ENCODE data around the gene IREB2. TPM values are rescaled to one million over a fixed set of nuclear protein-coding genes. Genes with fewer than 3 reads are reported as not detected.
A peak's percentile ranks its signal among the peaks of the same experiment; 100 is the strongest.

The IREB2 gene
- total RNA-seq, 1 experiment from 2014 or later, result 84.5 TPM

DNA sequence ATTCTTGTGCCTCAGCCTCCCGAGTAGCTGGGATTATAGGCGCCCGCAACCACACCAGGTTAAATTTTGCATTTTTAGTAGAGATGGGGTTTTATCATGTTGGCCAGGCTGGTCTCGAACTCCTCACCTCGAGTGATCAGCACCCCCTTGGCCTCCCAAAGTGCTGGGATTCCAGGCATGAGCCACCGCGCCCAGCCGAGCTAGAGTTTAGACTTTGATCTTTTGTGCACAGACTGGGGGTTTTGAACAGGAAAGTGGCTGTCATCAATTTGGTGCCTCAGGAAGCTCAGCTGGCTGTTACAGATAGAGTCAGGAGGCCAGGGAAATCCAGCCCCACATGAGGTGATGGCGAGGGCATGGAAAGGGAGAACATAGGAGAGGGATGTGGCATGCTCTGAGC lies 19.3 kb upstream of the IREB2 start:
- DNase-seq, result no peak
- H3K36me3 Mint-ChIP-seq (ENCODE audit: insufficient read depth, unreplicated experiment), result no peaks in the 10 kb centered on the region
- no peak overlapping the region for H3K27ac Mint-ChIP-seq (ENCODE audit: unreplicated experiment)
- H3K4me3 Mint-ChIP-seq (ENCODE audit: low read depth, unreplicated experiment), result no peak overlapping the region
- H3K4me1 Mint-ChIP-seq (ENCODE audit: low read depth, unreplicated experiment), result peaks cover 10% of the 10 kb centered on the region
- intact Hi-C loops (cut with micrococcal nuclease; ENCODE audit: unreplicated experiment), result no loop called here
- CTCF ChIA-PET, result interaction anchor here (1.3 to 2.2 kb wide), 3 partner anchors 25 to 114 kb away, joined by 3 to 10 read pairs (median 10); no protein-coding TSS in a partner anchor
- H3K9me3 Mint-ChIP-seq (ENCODE audit: low read depth, unreplicated experiment), result no peaks in the 10 kb centered on the region
- H3K27me3 Mint-ChIP-seq (ENCODE audit: unreplicated experiment), result peaks cover 18% of the 10 kb centered on the region
- no peak for TF ChIP-seq CTCF (IDR thresholded peaks at IDR 0.05; ENCODE audit: unreplicated experiment)
- no TSS peak for BruUV-seq (replicated peaks)

DNA sequence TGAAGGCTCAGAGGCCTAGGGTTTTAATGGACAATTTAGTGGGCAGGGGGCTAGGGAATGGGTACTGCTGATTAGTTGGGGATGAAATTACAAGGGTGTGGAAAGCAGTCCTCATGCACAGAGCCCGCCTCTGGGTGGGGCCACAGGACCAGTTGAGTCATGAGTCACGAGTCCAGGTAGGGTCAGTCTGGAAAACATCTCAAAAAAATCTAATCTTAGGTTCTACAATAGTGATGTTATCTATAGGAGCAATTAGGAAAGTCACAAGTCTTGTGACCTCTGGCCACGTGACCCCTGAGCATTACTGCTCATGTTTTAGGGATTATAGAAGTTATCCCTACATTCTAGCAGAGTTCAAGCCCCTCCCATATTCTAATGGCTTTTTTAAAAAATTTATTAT lies 18.6 kb upstream of the IREB2 start:
- H3K36me3 Mint-ChIP-seq (ENCODE audit: insufficient read depth, unreplicated experiment), result no peaks in the 10 kb centered on the region
- H3K4me3 Mint-ChIP-seq (ENCODE audit: low read depth, unreplicated experiment), result no peak overlapping the region
- TF ChIP-seq CTCF (IDR thresholded peaks at IDR 0.05; ENCODE audit: unreplicated experiment), result no peak
- no peak overlapping the region for H3K27ac Mint-ChIP-seq (ENCODE audit: unreplicated experiment)
- H3K27me3 Mint-ChIP-seq (ENCODE audit: unreplicated experiment), result peaks cover 25% of the 10 kb centered on the region
- no TSS peak for BruUV-seq (replicated peaks)
- CTCF ChIA-PET, result interaction anchor here (1.3 to 1.6 kb wide), 2 partner anchors 25 to 115 kb away, joined by 3 to 10 read pairs; no protein-coding TSS in a partner anchor
- peaks cover 10% of the 10 kb centered on the region for H3K4me1 Mint-ChIP-seq (ENCODE audit: low read depth, unreplicated experiment)
- DNase-seq, result peak; percentile 25
- no peaks in the 10 kb centered on the region for H3K9me3 Mint-ChIP-seq (ENCODE audit: low read depth, unreplicated experiment)
- intact Hi-C loops (cut with micrococcal nuclease; ENCODE audit: unreplicated experiment), result no loop called here

GRCh38 chr15:78420220-78420619 lies 17.8 kb upstream of the IREB2 start:
- TF ChIP-seq CTCF (IDR thresholded peaks at IDR 0.05; ENCODE audit: unreplicated experiment), result no peak
- Mint-ChIP-seq H3K36me3 (ENCODE audit: insufficient read depth, unreplicated experiment) (no peaks in the 10 kb centered on the region), H3K27me3 (ENCODE audit: unreplicated experiment) (peaks cover 34% of the 10 kb centered on the region), H3K4me3 (ENCODE audit: low read depth, unreplicated experiment) (no peak overlapping the region), H3K27ac (ENCODE audit: unreplicated experiment) (no peak overlapping the region), H3K9me3 (ENCODE audit: low read depth, unreplicated experiment) (no peaks in the 10 kb centered on the region), H3K4me1 (ENCODE audit: low read depth, unreplicated experiment) (peaks cover 10% of the 10 kb centered on the region)
- no TSS peak for BruUV-seq (replicated peaks)
- intact Hi-C loops (cut with micrococcal nuclease; ENCODE audit: unreplicated experiment), result no loop called here
- CTCF ChIA-PET, result no interaction called here
- no peak for DNase-seq

- intact Hi-C loops (cut with micrococcal nuclease; ENCODE audit: unreplicated experiment), result no loop called here
- Mint-ChIP-seq H3K27me3 (ENCODE audit: unreplicated experiment) (peaks cover 39% of the 10 kb centered on the region), H3K36me3 (ENCODE audit: insufficient read depth, unreplicated experiment) (no peaks in the 10 kb centered on the region), H3K9me3 (ENCODE audit: low read depth, unreplicated experiment) (no peaks in the 10 kb centered on the region), H3K4me1 (ENCODE audit: low read depth, unreplicated experiment) (peaks cover 10% of the 10 kb centered on the region), H3K4me3 (ENCODE audit: low read depth, unreplicated experiment) (no peak overlapping the region), H3K27ac (ENCODE audit: unreplicated experiment) (no peak overlapping the region)
- BruUV-seq (replicated peaks), result no TSS peak
- no peak for DNase-seq
- CTCF ChIA-PET, result no interaction called here
- TF ChIP-seq CTCF (IDR thresholded peaks at IDR 0.05; ENCODE audit: unreplicated experiment), result no peak
Observed at GRCh38 chr15:78420766-78421165, 17.2 kb upstream of the IREB2 start.
